Measurements from ENCODE around the gene IL17RC.

IL17RC gene

DNA sequence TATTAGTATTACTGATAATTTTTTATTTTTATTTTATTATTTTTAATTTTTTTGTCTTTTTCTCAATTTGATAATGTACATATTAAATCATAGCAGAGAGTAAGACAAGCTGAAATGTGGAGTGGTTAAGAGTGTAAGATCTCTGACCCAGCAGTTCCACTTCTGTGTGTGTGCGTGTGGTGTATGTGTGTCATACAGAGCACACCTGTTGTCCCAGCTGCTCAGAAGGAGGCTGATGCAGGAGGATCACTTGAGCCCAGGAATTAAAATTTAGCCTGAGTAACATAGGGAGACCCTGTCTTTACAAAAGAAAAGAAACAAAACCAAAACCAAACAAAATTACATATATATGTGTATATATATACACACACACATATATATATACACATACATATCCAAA lies 35.5 kb upstream of the IL17RC start:
- Histone ChIP-seq H2AFZ (ENCODE audit: low read length) (no peak overlapping the region), H4K20me1 (ENCODE audit: insufficient read depth, low read length, poor library complexity, severe bottlenecking) (no peaks in the 10 kb centered on the region), H3K4me1 (ENCODE audit: insufficient read depth, low read length, poor library complexity, severe bottlenecking) (no peaks in the 10 kb centered on the region), H3K4me2 (ENCODE audit: low read depth, low read length, poor library complexity, severe bottlenecking) (no peak overlapping the region), H3K36me3 (ENCODE audit: insufficient read depth, low read length) (no peaks in the 10 kb centered on the region), H3K4me3 (ENCODE audit: low read length, poor library complexity, severe bottlenecking) (no peak overlapping the region), H3K9me3 (ENCODE audit: insufficient read depth, low read depth, low read length) (no peaks in the 10 kb centered on the region), H3K79me2 (ENCODE audit: insufficient read depth, low read length) (no peaks in the 10 kb centered on the region), H3K9me2 (replicated peaks; ENCODE audit: low read depth, low read length) (no peaks in the 10 kb centered on the region), H3F3A (ENCODE audit: low read depth) (no peaks in the 10 kb centered on the region), H3K9ac (ENCODE audit: low read depth, low read length, poor library complexity, severe bottlenecking) (no peak overlapping the region), H3K27me3 (ENCODE audit: insufficient read depth, low read length, poor library complexity, severe bottlenecking) (no peaks in the 10 kb centered on the region)
- TF ChIP-seq, protein P1, sequence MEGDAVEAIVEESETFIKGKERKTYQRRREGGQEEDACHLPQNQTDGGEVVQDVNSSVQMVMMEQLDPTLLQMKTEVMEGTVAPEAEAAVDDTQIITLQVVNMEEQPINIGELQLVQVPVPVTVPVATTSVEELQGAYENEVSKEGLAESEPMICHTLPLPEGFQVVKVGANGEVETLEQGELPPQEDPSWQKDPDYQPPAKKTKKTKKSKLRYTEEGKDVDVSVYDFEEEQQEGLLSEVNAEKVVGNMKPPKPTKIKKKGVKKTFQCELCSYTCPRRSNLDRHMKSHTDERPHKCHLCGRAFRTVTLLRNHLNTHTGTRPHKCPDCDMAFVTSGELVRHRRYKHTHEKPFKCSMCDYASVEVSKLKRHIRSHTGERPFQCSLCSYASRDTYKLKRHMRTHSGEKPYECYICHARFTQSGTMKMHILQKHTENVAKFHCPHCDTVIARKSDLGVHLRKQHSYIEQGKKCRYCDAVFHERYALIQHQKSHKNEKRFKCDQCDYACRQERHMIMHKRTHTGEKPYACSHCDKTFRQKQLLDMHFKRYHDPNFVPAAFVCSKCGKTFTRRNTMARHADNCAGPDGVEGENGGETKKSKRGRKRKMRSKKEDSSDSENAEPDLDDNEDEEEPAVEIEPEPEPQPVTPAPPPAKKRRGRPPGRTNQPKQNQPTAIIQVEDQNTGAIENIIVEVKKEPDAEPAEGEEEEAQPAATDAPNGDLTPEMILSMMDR (conservative IDR thresholded peaks at IDR 0.05; ENCODE audit: low read length): no peak
- no peak for TF ChIP-seq EZH2phosphoT487 (IDR thresholded peaks at IDR 0.05; ENCODE audit: borderline replicate concordance)

DNA sequence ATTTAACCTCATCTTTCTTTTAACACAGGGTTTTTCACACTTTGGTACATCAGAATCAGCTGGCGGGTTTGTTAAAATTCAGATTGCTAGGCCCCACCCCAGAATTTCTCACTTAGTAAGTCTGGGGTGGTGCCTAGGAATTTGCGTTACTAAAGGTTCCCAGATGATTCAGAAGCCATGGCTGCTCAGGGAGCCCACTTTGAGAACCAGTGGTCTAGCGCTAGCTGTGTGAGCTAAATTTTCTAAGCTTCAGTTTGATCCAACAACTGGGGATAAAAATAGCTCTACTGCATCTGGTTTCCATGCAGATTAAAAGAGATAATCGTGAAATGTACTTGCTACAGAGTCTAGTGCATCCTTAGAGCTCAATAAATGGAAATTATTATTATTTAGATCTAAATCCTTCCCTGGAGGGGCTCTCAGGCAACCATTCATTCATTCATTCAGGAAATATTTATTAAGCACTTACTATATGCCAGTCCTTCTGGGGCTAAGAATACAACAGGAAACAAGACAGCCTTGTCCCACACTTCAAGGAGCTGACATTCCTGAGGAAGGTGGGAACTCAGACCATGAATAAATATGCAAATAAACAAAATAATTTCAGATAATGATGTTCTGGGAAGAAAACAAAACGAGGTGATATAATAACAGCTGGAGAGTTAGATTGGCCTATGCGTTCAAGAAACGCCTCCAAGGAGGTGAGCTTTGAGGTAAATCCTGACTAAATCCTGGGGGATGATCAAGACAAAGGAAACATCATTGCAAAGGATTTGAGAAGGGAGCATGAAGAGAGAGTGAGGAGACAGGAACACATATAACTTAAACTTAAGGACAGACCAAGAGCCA lies 33.0 kb upstream of the IL17RC start:
- Histone ChIP-seq H3K9me3 (ENCODE audit: insufficient read depth, low read depth, low read length) (no peaks in the 10 kb centered on the region), H3K79me2 (ENCODE audit: insufficient read depth, low read length) (no peaks in the 10 kb centered on the region), H3K36me3 (ENCODE audit: insufficient read depth, low read length) (no peaks in the 10 kb centered on the region), H3K27me3 (ENCODE audit: insufficient read depth, low read length, poor library complexity, severe bottlenecking) (no peaks in the 10 kb centered on the region), H4K20me1 (ENCODE audit: insufficient read depth, low read length, poor library complexity, severe bottlenecking) (no peaks in the 10 kb centered on the region), H3K9ac (ENCODE audit: low read depth, low read length, poor library complexity, severe bottlenecking) (no peak overlapping the region), H2AFZ (ENCODE audit: low read length) (no peak overlapping the region), H3F3A (ENCODE audit: low read depth) (no peaks in the 10 kb centered on the region), H3K4me2 (ENCODE audit: low read depth, low read length, poor library complexity, severe bottlenecking) (no peak overlapping the region), H3K4me1 (ENCODE audit: insufficient read depth, low read length, poor library complexity, severe bottlenecking) (no peaks in the 10 kb centered on the region), H3K4me3 (ENCODE audit: low read length, poor library complexity, severe bottlenecking) (no peak overlapping the region), H3K9me2 (replicated peaks; ENCODE audit: low read depth, low read length) (no peaks in the 10 kb centered on the region)
- no peak for TF ChIP-seq EZH2phosphoT487 (IDR thresholded peaks at IDR 0.05; ENCODE audit: borderline replicate concordance)
- TF ChIP-seq, protein P1 (conservative IDR thresholded peaks at IDR 0.05; ENCODE audit: low read length): no peak

DNA sequence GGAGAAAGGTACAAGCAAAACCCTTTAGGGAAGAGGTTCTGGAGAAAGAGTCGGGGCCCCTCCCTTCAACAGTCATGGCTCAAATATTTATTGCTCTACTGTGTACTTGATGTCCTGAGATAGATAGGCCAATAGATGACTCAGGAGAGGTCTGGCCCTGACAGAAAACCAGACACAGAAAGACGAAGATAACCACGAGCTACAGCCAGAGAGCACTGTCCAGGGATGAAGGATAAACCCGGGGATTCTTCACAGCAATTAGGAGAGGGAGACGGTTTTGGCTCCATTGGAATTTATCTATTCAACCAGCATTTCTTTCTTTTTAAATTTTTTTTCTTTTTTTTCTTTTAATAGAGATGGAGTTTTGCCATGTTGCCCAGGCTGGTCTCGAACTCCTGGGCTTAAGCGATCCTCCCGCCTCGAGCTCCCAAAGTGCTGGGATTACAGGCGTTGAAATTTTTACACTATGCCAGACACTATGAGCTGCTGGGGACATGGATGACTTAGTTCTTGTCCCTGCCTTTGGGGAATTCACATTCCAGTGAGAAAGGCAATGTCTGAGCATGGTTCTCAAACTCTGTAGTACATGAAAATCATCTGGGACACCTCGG lies 32.2 kb upstream of the IL17RC start:
- Histone ChIP-seq H3K36me3 (ENCODE audit: insufficient read depth, low read length) (no peaks in the 10 kb centered on the region), H3F3A (ENCODE audit: low read depth) (no peaks in the 10 kb centered on the region), H2AFZ (ENCODE audit: low read length) (no peak overlapping the region), H3K4me1 (ENCODE audit: insufficient read depth, low read length, poor library complexity, severe bottlenecking) (no peaks in the 10 kb centered on the region), H3K9ac (ENCODE audit: low read depth, low read length, poor library complexity, severe bottlenecking) (no peak overlapping the region), H3K27me3 (ENCODE audit: insufficient read depth, low read length, poor library complexity, severe bottlenecking) (no peaks in the 10 kb centered on the region), H3K4me2 (ENCODE audit: low read depth, low read length, poor library complexity, severe bottlenecking) (no peak overlapping the region), H3K9me3 (ENCODE audit: insufficient read depth, low read depth, low read length) (no peaks in the 10 kb centered on the region), H3K9me2 (replicated peaks; ENCODE audit: low read depth, low read length) (no peaks in the 10 kb centered on the region), H4K20me1 (ENCODE audit: insufficient read depth, low read length, poor library complexity, severe bottlenecking) (no peaks in the 10 kb centered on the region), H3K4me3 (ENCODE audit: low read length, poor library complexity, severe bottlenecking) (no peak overlapping the region), H3K79me2 (ENCODE audit: insufficient read depth, low read length) (no peaks in the 10 kb centered on the region)
- TF ChIP-seq EZH2phosphoT487 (IDR thresholded peaks at IDR 0.05; ENCODE audit: borderline replicate concordance): no peak
- TF ChIP-seq, protein P1 (conservative IDR thresholded peaks at IDR 0.05; ENCODE audit: low read length): no peak

Data from Loucy (cell line).